Epidermal melanocyte (primary cell): ENCODE data around the gene SHKBP1.
A peak's percentile ranks its signal among the peaks of the same experiment; 100 is the strongest.

Experiments used
- DNase-seq: peaks from one replicate; pipeline ENCODE4 v3.0.0; 2011; ENCODE audit warnings: low spot score; ENCODE audit not compliant: insufficient read length

Gene SHKBP1

DNA sequence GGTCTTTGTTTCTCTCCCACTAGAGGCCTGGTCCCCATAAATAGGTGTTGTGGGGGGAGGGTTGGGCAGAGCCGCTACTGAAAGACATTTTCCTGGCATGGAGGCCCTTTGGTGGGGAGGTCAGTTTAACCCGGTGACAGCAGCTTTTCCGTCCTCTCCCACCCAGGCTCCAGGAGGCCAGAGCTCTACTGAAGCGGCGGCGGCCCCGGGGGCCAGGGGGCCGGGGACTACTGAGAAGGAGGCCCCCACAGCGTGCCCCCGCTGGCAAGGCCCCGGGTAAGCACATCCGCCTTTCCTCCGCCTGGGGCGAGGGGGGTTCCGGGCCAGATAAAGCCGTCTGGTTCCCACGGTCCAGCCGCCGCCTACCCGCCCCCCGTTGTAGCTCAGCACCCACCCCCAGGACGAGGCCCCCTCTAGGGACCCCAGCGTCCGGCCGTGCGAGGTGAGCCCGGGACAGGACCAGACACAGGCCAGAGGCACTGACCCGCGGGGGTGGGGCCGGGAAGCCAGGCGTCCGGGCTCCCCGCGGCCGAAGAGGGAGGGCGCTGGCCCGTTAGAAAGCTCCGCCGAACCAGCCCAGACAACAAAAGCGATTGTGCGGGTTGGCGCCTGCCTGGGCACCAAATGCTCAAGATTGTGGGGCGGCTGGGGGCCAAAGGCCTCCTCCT, 23.4 kb downstream of the SHKBP1 start:
- no peak for DNase-seq

DNA sequence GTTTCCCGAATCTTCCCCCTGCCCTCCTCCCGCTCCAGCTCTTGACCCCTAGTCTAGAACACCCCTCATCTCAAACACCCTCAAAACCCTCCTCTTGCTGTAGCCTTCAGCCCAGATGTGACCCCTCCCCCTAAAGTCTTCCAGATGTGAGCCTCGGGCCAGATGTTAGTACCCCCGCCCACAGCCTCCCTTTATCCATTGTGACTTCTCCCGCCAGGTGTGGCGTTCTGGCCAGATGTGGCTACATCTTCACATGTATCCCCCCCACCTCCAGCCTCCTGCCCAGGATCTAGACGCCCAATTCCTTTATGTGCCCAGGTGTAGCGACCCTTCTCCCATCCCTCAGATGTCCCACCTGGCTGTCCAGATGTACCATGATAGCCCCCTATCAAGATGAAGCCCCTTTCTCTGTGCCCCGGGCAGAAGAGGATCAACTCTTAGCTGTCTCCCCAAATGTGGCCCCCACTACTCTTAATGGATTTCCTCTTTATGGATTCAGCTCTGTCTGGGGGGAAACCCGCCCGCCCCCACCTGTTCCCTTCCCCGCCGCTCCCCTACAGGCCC, 24.0 kb downstream of the SHKBP1 start:
- DNase-seq, result no peak

DNA sequence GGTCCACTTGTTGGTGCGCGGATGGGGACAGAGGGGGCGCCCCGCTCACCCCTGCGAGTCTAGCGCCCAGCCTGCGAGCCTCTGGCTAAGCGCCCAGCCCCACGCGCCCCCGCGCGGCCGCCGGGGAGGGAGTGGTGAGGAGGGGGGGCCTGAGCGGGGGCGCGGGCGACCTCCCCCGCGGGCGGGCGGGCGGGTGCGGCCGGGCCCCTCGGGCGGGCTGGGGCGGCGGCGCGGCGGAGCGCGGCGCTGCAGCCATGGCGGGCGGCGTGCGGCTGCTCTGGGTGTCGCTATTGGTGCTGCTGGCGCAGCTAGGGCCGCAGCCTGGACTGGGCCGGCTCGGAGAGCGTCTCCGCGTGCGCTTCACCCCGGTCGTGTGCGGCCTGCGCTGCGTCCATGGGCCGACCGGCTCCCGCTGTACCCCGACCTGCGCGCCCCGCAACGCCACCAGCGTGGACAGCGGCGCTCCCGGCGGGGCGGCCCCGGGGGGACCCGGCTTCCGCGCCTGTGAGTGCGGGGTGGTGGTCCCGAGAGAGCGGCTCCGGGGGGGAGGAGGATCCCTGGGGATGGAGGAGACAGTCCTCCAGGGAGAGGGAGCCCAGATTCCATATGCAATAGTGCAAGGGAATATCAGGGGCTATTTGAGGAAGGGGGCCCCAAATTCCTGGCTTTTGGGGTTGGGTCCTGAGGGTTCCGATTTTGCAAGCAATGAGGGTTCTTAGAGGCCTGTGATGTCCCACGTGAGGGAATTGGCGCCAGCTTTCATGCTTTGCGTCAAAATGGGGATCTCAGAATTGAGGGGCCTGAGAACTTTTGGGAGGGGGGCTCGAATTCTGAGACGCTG, 24.7 kb downstream of the SHKBP1 start, which contains the start of gene LTBP4:
LTBP4 (plus strand) TSS at position 236 of the 841 bp plus-strand sequence; CDS start at position 255, 19 bp downstream.
- DNase-seq, result no peak

DNA sequence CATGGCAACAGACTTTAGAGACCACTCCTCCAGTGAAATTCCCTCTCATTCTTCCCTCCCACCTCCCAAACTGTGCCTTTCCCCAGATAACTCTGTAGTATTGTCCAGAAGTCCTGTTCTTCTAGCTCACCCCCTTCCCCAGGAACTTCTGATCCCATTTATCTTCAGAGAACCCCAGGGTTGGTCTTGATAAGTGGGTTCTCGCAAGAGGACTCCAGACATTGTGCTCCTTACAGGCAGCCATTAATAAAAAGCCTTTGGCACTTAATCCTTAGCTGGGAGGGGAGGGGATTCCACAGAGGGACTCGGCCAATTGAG, 26.4 kb downstream of the SHKBP1 start:
- no peak for DNase-seq

DNA sequence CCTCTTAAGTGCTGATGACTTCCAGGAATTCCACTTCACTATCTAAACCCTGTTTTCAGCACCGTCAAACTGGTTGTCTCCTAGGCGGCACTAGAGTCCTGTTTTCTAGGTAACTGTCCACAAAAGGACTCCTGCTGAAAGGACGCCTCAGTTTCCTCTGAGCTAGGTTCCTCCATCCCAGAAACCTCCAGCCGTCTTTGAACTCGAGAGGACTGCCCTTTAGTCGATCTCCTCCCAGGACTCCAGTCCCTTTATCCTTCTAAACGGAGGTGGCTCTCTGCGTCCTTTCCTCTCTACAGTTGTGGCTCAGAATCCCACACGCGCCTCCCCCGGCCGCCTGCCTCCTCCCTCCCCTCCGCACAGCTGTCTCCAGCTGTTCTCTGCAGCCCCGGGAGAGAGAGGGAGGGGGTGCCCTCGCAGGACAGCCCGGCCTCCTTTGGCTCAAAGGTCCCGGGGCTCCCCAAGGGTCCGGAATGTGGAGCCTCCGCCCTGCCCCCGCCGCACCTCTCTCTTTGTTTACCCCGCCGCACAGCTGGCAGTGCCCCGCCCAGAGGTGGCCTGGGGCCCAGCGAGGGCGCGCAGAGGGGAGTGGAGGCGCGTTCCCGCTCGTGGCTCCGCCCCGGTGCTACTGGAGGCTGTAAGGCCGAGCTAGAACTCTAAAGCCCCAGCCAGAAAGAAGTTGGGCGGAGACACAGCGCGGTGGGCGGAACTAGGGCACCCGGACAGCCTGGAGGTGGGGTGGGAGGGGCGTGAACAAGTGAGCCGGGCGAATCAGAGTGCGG, 26.9 kb downstream of the SHKBP1 start:
- peak; percentile 99 for DNase-seq

DNA sequence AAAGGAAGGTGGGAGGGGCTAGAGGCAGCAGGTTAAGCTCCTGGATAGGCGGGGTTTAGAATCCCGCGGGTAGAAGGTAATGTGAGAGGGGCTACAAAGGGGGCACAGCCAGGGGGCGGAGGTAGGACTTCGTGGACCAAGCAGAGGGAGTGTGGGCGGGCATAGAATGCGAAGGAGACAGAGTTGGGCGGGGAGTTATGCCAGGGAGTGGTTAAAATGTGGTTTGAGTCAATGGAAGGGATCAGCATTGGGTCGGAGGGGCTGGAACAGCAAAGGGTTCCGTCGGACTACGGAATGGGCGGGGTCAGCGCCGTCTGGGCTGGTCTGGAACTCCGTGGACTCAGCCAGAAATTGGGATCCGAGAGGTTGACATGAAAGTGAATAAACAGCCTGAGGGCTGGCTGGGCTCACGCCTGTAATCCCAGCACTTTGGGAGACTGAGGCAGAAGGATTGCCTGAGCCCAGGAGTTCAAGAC, 27.5 kb downstream of the SHKBP1 start:
- DNase-seq, result no peak

DNA sequence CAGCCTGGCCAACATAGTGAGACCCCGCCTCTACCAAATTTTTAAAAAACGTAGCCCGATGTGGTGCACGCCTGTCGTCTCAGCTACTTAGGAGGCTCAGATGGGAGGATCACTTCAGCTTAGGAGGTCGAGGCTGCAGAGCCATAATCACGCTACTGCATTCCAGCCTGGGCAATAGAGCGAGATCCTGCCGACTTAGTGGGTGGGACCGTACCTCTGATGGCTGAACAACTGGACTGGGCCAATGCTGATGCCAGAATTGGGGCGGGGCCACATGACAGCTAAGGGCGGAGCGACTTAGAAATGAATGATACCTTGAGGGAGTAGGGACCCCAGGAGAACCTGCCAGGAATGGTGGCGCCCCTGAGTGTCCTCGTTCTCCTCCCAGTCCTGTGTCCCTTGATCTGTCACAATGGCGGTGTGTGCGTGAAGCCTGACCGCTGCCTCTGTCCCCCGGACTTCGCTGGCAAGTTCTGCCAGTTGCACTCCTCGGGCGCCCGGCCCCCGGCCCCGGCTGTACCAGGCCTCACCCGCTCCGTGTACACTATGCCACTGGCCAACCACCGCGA, 28.1 kb downstream of the SHKBP1 start:
- no peak for DNase-seq

DNA sequence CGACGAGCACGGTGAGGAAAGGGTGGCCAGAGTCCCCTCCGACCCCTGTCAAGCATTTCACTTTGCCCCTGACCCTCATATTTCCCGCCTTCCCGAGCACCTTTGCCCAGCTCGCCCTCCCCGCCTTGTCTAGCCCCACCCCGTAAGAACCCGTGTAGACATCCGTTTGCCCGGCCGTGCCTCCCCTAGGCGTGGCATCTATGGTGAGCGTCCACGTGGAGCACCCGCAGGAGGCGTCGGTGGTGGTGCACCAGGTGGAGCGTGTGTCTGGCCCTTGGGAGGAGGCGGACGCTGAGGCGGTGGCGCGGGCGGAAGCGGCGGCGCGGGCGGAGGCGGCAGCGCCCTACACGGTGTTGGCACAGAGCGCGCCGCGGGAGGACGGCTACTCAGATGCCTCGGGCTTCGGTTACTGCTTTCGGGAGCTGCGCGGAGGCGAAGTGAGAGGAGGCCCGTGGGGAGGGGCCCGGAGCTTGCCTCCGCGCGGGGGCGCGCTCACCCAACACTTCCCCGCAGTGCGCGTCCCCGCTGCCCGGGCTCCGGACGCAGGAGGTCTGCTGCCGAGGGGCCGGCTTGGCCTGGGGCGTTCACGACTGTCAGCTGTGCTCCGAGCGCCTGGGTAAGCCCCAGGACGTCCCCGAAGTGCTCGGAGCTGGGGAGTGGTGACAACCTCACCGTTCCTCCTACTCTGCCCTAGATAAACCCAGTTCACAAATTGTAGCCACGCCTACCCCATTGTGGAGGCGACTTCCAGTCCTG, 28.7 kb downstream of the SHKBP1 start:
- peak; percentile 56 for DNase-seq

DNA sequence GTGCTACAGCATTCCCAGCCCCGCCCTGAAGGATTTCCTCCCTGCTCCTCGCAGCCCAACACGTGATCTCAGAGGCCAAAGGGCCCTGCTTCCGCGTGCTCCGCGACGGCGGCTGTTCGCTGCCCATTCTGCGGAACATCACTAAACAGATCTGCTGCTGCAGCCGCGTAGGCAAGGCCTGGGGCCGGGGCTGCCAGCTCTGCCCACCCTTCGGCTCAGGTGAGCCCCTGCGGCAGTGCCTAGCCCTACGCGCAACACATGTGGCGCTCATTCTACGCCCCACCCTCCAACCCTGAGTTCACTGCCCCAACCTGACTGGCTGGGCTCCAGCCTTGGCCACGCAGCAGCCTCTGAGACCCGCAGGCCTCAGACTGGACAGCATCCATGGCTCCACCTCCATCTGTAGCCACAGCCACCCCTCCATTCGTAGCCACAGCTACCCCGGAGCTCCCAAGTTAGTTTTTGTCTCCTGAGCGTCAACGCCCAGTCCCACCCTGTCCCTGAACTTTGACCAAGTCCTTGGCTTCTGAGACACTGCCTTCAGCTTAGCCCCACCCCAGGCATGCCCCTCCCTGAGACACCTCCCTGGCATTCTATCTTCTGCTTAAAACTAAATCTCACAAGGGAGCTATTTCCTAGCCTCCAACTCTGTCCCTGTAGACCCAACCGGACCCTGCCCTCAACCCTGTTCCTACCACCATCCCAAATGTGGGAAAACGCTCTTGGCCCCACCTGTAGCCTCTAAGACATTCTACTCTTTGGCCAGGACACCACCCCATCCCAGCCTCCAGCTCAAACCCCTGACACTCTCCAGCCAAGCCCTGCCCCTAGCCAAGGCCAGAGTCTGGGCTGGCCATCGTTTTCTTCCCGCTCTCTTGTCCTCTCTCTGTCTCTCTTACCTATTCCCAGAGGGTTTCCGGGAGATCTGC, 30.9 kb downstream of the SHKBP1 start:
- DNase-seq, result no peak

DNA sequence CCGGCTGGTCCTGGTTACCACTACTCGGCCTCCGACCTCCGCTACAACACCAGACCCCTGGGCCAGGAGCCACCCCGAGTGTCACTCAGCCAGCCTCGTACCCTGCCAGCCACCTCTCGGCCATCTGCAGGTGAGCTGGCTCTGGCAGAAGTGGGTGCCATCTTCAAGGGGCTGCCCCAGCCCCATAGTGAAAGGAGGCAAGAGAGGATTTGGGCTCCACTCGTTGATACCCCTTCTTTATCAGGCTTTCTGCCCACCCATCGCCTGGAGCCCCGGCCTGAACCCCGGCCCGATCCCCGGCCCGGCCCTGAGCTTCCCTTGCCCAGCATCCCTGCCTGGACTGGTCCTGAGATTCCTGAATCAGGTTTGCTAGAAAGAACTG, 31.6 kb downstream of the SHKBP1 start:
- DNase-seq, result no peak

DNA sequence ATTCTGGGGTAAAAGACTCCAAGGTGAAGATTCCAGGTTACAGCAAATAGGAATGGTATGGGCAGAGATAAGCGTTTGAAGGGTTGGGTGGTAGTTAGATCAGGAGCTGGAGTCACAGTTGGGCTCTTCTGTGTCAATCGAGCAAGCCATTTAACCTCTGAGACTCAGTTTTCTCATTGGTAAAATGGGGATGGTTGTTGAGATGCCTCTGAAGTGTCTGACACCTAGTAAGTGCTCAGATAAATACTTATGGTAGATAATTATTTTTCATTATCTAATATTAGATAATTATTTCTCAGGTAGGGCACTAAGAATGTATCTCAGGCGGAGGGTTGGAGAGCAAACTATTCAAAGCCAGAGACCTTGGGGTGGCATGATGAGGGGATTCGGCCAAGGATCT, 32.3 kb downstream of the SHKBP1 start:
- no peak for DNase-seq

DNA sequence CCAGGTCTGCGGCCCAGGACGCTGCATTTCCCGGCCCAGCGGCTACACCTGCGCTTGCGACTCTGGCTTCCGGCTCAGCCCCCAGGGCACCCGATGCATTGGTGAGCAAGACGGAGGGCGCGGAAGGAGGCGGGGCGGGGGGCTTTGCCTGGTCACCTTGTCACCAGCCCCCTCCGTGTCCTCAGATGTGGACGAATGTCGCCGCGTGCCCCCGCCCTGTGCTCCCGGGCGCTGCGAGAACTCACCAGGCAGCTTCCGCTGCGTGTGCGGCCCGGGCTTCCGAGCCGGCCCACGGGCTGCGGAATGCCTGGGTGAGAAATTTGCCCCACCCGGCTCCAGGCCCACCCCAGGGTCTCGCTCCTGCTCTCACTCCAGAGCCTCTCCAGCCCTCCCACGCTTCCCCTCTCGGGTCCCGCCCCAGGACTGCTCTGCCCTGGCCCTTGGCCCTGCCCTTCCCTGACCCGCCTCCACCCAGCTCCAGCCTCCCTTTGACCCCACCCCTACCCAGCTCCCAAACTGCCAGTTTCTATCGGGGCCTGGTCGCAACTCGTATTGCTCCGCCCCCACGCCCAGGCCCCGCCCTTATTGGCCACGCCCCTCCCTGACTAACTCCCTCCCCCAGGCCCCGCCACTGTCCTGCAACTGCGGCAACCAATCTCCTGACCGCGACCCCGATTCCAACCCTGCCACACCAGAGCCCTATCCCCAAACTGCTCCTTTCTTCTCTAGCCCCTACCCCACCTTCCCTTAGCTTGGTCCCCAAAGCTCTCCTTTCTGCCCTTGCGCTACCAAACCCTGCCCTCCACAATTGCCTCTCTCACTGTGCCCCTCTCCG, 33.1 kb downstream of the SHKBP1 start:
- DNase-seq, result peak; percentile 99

DNA sequence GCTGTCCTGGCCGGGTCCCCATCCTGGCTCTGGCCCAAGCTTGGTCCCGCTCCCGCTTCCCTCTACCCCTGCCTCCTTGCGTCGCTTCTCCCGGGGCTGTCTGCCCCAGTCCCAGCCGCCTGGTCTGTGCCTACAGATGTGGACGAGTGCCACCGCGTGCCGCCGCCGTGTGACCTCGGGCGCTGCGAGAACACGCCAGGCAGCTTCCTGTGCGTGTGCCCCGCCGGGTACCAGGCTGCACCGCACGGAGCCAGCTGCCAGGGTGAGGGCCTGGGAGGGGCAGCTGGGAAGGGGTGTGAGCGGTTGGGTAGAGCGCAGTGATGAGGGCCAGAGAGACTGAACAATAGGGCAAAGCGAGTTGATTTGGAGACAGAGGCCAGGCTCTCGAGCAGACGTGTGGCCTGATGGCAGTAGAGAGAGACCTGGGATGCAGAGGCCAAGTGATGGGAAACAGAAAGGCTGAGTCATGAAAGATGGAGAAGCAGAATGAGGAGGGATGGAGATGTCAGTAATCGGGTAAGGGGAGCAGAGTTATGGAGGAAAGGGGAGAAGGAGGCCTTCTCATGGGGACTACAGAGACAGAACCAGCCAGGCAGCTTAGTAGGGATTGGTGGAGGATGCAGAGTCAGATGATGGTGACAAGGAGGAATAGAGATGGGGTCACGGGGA, 33.9 kb downstream of the SHKBP1 start:
- DNase-seq, result peak; percentile 38

DNA sequence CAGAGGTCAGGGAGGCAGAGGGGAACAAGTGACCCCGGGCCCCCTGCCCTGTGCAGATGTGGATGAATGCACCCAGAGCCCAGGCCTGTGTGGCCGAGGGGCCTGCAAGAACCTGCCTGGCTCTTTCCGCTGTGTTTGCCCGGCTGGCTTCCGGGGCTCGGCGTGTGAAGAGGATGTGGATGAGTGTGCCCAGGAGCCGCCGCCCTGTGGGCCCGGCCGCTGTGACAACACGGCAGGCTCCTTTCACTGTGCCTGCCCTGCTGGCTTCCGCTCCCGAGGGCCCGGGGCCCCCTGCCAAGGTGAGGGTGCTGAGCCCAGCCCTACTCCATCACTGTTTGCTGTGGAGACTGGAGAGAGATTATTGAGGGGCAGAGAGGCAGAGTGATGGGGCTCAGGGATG, 34.4 kb downstream of the SHKBP1 start:
- no peak for DNase-seq

DNA sequence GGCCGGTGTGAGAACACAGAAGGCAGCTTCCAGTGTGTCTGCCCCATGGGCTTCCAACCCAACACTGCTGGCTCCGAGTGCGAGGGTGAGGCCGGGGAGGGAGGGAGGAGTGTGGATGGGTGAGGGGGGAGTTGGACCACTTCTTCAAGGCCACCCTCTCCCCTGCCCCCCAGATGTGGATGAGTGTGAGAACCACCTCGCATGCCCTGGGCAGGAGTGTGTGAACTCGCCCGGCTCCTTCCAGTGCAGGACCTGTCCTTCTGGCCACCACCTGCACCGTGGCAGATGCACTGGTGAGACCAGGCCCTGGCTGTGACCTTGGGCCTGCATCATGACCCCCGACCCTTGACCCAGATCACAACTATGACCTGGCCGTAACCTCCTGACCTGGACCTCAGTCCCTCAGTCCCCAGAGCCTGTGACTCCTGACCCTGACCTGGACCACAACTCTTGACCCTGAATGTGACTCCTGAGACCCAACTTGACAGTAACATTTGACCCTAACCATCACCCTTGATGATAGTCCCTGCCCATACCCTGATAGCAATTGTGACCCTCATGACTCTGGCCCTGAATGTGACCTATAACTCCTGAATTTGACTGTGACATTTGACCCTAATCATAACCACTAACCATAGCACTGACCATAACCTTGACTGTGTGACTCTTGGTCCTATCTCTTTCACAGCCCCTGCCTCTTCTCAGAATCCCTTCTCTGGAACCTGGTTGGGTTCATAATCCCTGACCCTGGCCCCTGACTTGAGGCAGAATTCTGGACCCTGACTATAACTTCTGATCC, 35.4 kb downstream of the SHKBP1 start:
- no peak for DNase-seq

DNA sequence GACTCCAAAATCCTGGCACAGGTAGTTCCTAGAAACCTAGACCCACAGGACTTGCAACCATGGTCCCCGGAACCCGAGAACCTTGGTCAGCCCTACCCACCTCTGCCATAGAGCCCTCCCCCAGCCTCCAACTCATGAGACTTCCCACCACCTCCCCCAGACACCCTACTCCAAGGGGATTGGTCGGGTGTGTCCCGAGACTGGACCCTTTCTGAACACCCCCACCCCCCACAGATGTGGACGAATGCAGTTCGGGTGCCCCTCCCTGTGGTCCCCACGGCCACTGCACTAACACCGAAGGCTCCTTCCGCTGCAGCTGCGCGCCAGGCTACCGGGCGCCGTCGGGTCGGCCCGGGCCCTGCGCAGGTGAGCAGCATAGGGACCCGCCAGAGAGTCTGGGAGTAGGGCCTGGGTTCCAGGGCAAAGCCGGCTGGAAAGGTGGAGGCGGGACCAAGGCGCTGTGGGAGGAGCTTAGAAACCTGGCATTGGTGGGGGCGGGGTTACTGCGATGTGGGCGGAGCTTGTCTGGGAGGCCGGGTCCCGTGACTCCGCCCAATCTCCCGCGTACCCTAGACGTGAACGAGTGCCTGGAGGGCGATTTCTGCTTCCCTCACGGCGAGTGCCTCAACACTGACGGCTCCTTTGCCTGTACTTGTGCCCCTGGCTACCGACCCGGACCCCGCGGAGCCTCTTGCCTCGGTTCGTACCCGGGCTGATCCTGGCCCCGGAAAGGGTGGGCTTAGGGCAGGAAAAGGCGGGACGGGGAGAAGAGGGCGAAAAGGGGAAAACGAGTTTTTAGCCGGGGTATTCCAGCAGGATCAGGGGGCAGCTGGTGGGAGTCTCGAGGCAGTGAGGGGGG, 36.4 kb downstream of the SHKBP1 start:
- no peak for DNase-seq
